Hematopoietic multipotent progenitor cell treated with erythropoietin and hydrocortisone succinate and interleukin-3 and kit ligand, for 15 days (in vitro differentiated cells): ENCODE results near the gene TBC1D3K.
"Not testable (repeated sequence)": the region's sequence is repeated elsewhere in the genome, so short reads cannot be mapped to it uniquely, and the experiment has no call there.

ENCODE experiments used
- DNase-seq: peaks from one replicate; pipeline ENCODE4 v3.0.0-alpha.2; 2015; ENCODE audit warnings: low spot score

Gene TBC1D3K

GRCh38 chr17:37924115-37924514 lies at the start of gene TBC1D3K:
Gene TBC1D3K (plus strand): TSS chr17:37924415. CDS start chr17:37926000, 1,585 bp downstream.
- not testable (repeated sequence) for DNase-seq

GRCh38 chr17:37884516-37884915 lies 39.7 kb upstream of the TBC1D3K start:
- DNase-seq, result no peak

- DNase-seq, result no peak
Measured at GRCh38 chr17:37885136-37885535, 39.1 kb upstream of the TBC1D3K start.

- DNase-seq, result no peak
Measured at GRCh38 chr17:37888881-37889280, 35.3 kb upstream of the TBC1D3K start.

- DNase-seq, result not testable (repeated sequence)
Measured at GRCh38 chr17:37896961-37897360, 27.3 kb upstream of the TBC1D3K start.
